ENCODE results near the gene PRXL2C.

DNA sequence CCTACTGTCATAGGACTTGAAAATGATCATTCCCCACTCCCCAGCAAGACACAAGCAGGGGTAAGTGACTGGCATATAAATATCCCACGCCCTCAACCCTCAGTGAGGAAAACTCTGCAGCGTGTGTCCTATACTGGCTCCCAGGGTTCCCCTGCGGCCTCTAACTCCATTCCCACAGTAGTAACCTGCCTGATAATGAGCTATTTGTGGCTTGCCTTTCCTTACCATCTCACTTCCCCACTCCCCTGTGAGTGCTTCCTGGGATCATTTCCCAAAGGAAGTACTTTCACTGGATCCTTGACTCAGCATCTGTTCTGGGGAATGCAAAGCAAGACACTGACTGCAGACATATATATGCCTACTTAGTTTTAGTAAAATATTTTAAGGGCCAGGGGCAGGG, 49.8 kb downstream of the PRXL2C start:
- TF ChIP-seq EZH2 (IDR thresholded peaks at IDR 0.05; ENCODE audit: insufficient read depth, poor library complexity, severe bottlenecking) (no peak), EZH2phosphoT487 (IDR thresholded peaks at IDR 0.05; ENCODE audit: insufficient read depth, low read depth) (no peak)

All from GM23248 (cell line).